ENCODE measurements around the gene TTLL1. TPM values are rescaled to one million over a fixed set of nuclear protein-coding genes. Genes with fewer than 3 reads are reported as not detected.

TTLL1 gene
- total RNA-seq, 2 experiments from 2014 or later: 9.1 to 10.7 TPM

DNA sequence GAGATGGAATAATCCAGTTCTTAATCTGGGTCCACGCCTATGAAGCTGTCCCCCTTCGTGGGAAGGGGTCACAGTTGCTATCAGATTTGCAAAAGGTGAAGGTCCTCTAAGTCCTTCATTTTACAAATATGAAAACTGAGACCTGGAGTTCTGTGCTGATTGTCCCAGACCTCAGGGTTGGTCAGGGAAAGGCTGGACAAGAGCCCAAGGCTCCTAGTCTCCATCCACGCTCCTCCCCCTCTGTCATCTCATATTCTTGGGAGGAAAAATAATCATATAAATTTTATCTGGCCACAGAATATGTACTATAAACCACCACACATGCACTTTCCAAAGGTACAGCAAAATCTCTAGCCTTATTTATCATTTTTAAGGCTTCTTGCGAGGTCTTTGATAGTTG, 79.7 kb downstream of the TTLL1 start:
- Mint-ChIP-seq H3K4me1 (peaks cover 35% of the 10 kb centered on the region), H3K36me3 (no peaks in the 10 kb centered on the region), H3K9me3 (no peaks in the 10 kb centered on the region), H3K27me3 (no peaks in the 10 kb centered on the region), H3K27ac (no peak overlapping the region), H3K4me3 (no peak overlapping the region)
- no peak for ATAC-seq (ENCODE audit: low read depth)
- POLR2A ChIA-PET: no interaction called here
- no peak for DNase-seq

DNA sequence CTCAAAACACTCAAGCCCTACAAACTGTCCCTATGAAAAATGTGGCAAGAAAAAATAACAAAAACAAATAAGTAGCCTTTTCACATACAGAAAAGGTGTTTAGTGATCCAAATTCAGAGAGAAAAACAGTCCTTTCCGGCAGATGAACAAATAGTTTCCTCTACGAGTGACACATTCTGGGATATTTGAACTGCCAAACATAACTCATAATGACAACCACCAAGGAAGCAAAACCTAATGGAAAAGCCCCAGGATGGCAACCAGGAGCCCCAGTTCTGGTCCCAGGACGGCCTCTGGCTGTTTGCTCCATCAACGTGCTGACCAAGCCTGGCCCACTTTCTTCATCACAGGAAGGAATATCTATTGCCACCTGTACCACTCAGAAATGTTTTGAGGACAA, 80.3 kb downstream of the TTLL1 start:
- ATAC-seq (ENCODE audit: low read depth): no peak
- no peaks in the 10 kb centered on the region for H3K36me3 Mint-ChIP-seq
- H3K4me1 Mint-ChIP-seq: peaks cover 36% of the 10 kb centered on the region
- no peak for DNase-seq
- H3K27me3 Mint-ChIP-seq: no peaks in the 10 kb centered on the region
- POLR2A ChIA-PET: no interaction called here
- H3K4me3 Mint-ChIP-seq: no peak overlapping the region
- no peak overlapping the region for H3K27ac Mint-ChIP-seq
- no peaks in the 10 kb centered on the region for H3K9me3 Mint-ChIP-seq

DNA sequence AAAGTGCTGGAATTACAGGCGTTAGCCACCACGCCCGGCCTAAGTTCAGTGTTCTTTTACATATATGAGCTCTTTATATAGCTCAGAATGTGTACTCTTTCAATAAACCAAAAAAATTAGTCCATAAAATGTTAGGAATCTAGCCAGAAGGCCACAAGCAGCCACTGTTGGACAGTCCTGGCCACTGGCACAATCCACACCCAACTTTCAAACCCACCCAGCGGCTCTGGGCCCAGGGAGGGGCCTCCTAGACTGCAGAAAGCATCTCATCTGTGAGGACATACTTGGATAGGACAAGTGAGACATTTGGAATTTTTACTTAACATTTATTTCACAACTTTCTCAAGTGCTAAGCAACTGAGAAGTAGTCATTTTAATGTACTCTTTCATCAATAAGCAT, 80.7 kb downstream of the TTLL1 start:
- Mint-ChIP-seq H3K4me1 (peaks cover 35% of the 10 kb centered on the region), H3K4me3 (no peak overlapping the region)
- ATAC-seq (ENCODE audit: low read depth): no peak

DNA sequence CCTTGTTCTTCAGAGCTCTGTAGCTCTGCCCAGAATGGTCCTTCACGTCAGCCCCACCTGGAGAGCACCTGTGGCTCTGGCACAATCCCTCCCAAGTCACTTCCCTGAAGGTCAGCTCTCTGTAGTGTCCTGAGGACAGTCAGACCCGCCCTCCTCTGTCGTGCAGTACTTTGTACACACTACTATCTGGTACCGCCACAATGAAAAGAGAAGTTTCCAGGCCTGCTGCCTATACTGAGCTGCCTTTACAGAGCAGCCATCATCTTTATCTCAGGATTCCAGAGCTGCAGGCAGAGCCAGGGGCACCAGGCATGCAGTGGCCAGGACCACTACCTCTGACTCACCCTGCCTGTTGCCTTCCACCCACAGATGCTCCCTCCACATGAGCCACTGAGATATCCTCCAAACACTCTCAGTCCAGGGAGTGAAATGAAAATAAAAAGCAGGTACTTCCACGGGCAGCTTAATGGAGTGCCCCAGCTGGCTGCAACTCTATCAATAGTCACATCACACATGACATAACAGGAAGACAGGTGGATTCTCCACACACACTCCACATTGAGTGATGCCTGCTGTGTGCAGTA, 81.6 kb downstream of the TTLL1 start:
- Mint-ChIP-seq H3K36me3 (peaks cover 2% of the 10 kb centered on the region), H3K4me3 (no peak overlapping the region), H3K4me1 (peaks cover 30% of the 10 kb centered on the region), H3K9me3 (no peaks in the 10 kb centered on the region), H3K27me3 (no peaks in the 10 kb centered on the region), H3K27ac (no peak overlapping the region)
- POLR2A ChIA-PET: no interaction called here
- DNase-seq (no peak), ATAC-seq (ENCODE audit: low read depth) (peak; percentile 50)

More for the DNA sequence above, 80.7 kb downstream of the TTLL1 start:
- H3K9me3 Mint-ChIP-seq: no peaks in the 10 kb centered on the region
- POLR2A ChIA-PET: no interaction called here
- no peaks in the 10 kb centered on the region for H3K36me3 Mint-ChIP-seq
- no peak overlapping the region for H3K27ac Mint-ChIP-seq
- H3K27me3 Mint-ChIP-seq: no peaks in the 10 kb centered on the region
- DNase-seq: no peak

DNA sequence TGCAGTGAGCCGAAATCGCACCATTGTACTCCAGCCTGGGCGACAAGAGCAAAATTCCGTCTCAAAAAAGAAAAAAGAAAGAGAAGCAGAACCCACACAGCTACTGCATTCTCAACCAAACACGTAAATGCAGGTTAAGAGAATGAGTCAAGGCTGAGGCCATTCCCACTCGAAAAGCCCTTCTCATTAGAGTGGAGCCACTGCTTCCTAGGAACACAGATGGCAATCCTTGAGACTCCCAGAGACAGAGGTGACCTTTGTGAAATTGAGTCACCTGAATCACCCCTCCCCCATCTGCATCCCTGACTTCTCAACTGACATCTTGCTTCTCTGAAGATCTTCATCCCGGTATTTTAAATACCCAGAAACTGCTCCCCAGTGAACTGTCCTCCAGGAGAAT, 82.4 kb downstream of the TTLL1 start:
- DNase-seq (no peak), ATAC-seq (ENCODE audit: low read depth) (no peak)
- Mint-ChIP-seq H3K27me3 (no peaks in the 10 kb centered on the region), H3K9me3 (no peaks in the 10 kb centered on the region), H3K36me3 (peaks cover 2% of the 10 kb centered on the region), H3K4me3 (no peak overlapping the region), H3K4me1 (peaks cover 38% of the 10 kb centered on the region), H3K27ac (no peak overlapping the region)
- POLR2A ChIA-PET: interaction anchor here (0.6 kb wide), 1 partner anchor 40 kb away, joined by 3 read pairs; no protein-coding TSS in a partner anchor

DNA sequence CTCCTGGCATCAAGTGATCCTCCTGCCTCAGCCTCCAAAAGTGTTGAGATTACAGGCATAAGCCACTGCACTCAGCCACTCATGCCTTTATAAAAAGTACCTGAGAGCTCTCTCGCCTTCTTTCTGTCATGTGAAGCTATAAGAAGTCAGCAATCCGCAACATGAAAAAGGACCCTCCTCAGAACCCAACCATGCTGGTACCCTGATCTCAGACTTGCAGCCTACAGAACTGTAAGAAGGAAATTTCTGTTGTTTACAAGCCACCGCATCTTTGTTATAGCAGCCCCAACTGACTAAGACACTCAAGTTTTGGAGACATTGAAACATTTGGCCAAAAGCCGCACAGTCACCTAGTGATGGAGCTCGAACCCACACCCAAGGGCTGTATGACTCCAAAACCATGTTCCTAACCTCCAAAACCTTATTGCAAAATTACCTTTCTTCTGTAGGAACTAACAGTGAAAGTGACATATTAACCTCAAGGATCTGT, 83.1 kb downstream of the TTLL1 start:
- Mint-ChIP-seq H3K9me3 (no peaks in the 10 kb centered on the region), H3K4me1 (peaks cover 45% of the 10 kb centered on the region), H3K36me3 (peaks cover 2% of the 10 kb centered on the region), H3K4me3 (no peak overlapping the region), H3K27ac (no peak overlapping the region), H3K27me3 (no peaks in the 10 kb centered on the region)
- POLR2A ChIA-PET: no interaction called here
- ATAC-seq (ENCODE audit: low read depth) (no peak), DNase-seq (no peak)

DNA sequence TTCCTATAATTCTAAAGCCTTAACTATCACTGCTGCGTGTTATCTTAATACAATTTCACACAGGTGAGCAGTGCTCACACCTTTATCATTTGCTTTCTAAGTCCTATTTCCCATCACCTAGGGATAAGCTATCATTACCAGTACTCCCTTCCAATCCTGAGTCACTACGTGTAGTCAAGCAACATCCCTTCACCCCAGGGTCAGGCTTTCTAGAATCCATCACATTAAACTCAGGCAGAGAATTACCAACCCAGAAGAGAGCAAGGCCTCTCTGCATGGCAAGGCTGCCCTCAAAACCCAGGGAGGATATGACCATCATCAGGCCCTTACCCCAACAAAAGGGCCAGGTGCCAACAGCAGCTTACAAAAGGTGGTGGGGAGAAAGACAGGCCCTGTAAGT, 84.1 kb downstream of the TTLL1 start:
- Mint-ChIP-seq H3K4me1 (peaks cover 54% of the 10 kb centered on the region), H3K27me3 (no peaks in the 10 kb centered on the region), H3K4me3 (no peak overlapping the region), H3K36me3 (peaks cover 2% of the 10 kb centered on the region), H3K27ac (no peak overlapping the region), H3K9me3 (no peaks in the 10 kb centered on the region)
- DNase-seq (no peak), ATAC-seq (ENCODE audit: low read depth) (no peak)
- POLR2A ChIA-PET: interaction anchor here (1.8 kb wide), 1 partner anchor 10 kb away, joined by 9 read pairs; the partner anchor contains the start of gene PACSIN2

DNA sequence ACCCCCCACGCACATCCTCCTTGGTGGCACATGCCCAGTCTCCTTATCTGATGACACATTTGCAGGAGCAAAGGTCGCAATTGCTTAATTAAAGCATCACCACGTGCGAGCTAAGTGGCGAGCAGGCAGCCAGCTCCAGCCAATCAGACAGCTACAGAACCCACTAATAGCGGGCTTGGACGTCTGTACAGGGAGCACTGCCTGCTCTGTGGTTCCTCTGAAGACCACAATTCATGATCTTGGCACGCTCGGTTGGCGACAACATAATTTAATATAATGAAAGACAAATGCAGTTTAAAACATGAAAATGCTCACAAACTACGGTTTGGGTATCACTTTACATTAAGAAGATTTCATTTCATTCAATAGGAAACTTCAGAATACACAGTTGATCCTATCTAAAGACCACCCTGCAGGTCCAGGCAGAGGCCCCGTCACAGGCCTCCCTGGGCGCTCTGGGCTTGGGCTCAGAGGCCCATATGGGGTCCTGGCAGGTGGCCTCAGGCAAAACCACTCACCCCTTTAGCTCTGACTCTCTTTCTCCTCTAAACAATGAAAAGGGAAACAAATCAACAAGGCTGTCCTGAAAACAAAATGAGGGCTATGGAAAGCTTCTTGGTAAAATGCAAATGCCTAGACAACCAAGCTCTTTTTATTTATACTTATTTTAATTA, 84.7 kb downstream of the TTLL1 start:
- peak overlapping the region; percentile 14 for H3K4me3 Mint-ChIP-seq
- DNase-seq: no peak
- peaks cover 58% of the 10 kb centered on the region for H3K4me1 Mint-ChIP-seq
- H3K27ac Mint-ChIP-seq: no peak overlapping the region
- ATAC-seq (ENCODE audit: low read depth): no peak
- POLR2A ChIA-PET: interaction anchor here (1.1 to 1.8 kb wide), 2 partner anchors 10 to 11 kb away, joined by 3 to 9 read pairs; partner anchors contain the start of gene PACSIN2
- H3K27me3 Mint-ChIP-seq: no peaks in the 10 kb centered on the region
- peaks cover 3% of the 10 kb centered on the region for H3K36me3 Mint-ChIP-seq
- H3K9me3 Mint-ChIP-seq: no peaks in the 10 kb centered on the region

DNA sequence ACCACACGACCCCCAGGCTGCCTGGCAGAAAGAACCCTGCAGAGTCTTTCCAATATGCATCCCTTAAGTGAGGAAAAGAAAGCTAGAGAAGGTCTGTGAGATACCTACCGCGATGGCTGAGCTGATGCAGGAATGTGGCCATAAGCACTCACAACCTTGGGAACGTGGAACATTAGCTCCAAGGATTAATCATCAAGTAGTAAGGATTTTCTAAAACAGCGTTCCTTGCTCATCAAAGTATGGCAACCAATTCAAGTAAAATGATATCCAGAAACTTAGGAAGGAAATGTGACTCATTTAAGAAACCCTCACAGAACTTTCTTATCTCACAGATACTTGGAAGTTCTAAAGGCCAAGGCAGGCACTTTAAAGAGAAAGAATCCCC, 87.0 kb downstream of the TTLL1 start:
- POLR2A ChIA-PET: interaction anchor here (1.0 to 1.3 kb wide), 3 partner anchors 10 to 37 kb away, joined by 3 to 8 read pairs (median 4); partner anchors contain the start of gene PACSIN2
- Mint-ChIP-seq H3K9me3 (peaks cover 1% of the 10 kb centered on the region), H3K27me3 (no peaks in the 10 kb centered on the region), H3K36me3 (peaks cover 9% of the 10 kb centered on the region), H3K4me1 (peaks cover 66% of the 10 kb centered on the region), H3K4me3 (peak overlapping the region; percentile 38), H3K27ac (no peak overlapping the region)
- no peak for DNase-seq
- ATAC-seq (ENCODE audit: low read depth): no peak

DNA sequence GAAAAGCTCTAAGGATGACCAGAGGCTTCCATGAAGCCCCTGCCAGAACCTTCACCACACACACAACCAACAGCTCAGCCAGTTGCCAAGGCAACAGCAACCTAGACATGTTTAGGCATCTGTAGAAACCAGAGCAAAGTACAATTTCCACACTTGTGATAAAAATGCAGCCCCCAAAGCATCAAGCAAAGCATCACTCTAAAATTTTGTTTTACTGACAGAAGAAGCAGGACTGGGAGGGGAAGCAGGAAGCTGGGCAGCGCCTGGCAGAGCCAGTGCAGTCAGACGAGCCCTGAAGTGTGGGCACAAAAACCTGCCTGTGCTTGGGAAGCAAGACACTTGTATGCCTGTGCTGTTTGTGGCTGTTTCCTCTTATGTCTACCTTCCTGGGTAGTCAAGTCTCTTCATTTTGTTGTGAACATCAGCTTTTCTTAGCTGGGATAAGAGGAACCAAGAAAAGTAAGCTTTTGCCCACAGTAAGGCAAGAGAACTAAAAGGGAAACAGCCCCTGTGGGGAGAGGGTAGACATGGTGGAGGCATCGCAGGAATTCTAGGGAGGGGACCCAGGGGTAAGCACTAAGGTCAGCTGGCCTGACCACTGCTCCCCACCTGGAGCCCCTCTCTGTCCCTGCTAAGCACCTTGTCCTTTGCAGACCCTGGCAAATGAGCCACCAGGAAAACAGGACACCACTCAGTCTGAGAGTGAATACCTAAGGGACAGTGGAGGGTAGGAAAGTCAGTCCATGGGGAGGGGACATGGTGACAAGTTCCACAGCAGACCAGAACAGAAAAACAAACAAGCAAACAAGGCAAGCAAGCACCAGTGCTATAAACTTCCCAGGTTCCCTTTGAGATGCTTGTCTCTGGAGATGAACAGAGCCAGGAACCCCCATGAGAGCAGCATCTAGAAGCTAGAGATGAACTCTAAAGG, 87.7 kb downstream of the TTLL1 start:
- Mint-ChIP-seq H3K27me3 (no peaks in the 10 kb centered on the region), H3K4me3 (peak overlapping the region; percentile 38), H3K27ac (peak overlapping the region; percentile 17), H3K4me1 (peaks cover 66% of the 10 kb centered on the region), H3K9me3 (peaks cover 1% of the 10 kb centered on the region), H3K36me3 (peaks cover 9% of the 10 kb centered on the region)
- POLR2A ChIA-PET: interaction anchor here (1.0 to 1.6 kb wide), 4 partner anchors 11 to 36 kb away, joined by 3 to 8 read pairs (median 4); partner anchors contain the start of gene PACSIN2
- ATAC-seq (ENCODE audit: low read depth): no peak
- DNase-seq: no peak

DNA sequence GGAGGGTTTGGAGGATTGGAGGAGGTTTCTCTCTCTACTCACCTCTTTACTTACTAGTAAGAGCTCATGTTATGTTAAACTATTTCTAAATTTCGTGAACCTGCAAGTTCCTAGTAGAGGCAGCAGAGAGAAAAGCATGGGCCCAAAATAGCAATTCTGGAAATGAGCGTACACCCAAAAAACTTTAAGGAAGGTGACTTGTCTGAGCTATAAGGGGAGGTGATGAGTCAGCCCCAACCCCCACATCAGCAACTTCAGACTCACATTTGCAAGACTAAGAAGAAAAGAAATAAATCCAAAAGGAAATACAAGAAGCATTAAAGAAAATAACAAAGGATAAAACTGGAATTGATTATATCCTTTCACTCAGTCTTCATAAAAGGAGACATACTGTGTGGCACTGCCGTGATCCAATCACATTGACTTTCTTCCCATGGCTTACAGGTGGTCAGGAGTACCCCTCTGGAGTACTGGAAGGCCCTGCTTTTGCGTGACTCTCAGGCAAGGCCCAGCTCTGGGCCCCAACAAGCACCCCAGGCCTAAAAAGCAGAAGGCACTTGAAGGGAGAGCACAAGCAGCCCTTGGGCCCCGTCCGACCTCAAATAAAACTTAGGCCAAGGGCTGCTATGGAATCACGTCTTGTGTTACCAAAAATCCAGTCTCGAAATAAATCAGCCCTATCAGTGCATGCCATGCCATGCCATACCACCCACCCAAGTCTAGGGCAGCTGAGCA, 88.6 kb downstream of the TTLL1 start:
- peak overlapping the region; percentile 53 for H3K4me3 Mint-ChIP-seq
- H3K9me3 Mint-ChIP-seq: peaks cover 1% of the 10 kb centered on the region
- H3K4me1 Mint-ChIP-seq: peaks cover 67% of the 10 kb centered on the region
- H3K27ac Mint-ChIP-seq: peak overlapping the region; percentile 49
- no peak for DNase-seq
- H3K36me3 Mint-ChIP-seq: peaks cover 11% of the 10 kb centered on the region
- H3K27me3 Mint-ChIP-seq: no peaks in the 10 kb centered on the region
- peak; percentile 44 for ATAC-seq (ENCODE audit: low read depth)
- POLR2A ChIA-PET: interaction anchor here (1.3 to 1.6 kb wide), 2 partner anchors 14 to 35 kb away, joined by 4 read pairs; partner anchors contain the start of gene PACSIN2

DNA sequence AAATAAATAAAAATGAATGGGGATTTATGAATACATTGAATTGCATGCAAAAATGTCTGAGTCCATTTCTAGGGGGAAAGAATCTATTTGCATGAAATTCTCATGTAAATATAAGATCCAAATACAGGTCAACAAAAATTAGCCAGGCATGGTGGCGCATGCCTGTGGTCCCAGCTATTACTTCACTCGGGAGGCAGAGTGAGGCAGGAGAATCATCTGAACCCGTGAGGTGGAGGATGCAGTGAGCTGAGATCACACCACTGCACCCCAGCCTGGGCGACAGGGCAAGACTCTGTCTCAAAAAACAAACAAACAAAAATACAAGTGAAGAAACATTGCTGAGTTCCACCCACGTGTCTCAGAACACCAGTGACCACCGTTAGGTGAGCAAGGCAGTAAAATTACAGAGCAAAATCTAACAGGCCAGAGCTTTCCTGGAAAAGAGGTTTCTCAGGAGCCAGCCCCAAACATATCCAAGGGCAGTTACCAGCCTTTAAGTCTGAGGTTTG, 91.6 kb downstream of the TTLL1 start:
- H3K27me3 Mint-ChIP-seq: no peaks in the 10 kb centered on the region
- POLR2A ChIA-PET: no interaction called here
- peak overlapping the region; percentile 43 for H3K27ac Mint-ChIP-seq
- peaks cover 9% of the 10 kb centered on the region for H3K36me3 Mint-ChIP-seq
- DNase-seq (no peak), ATAC-seq (ENCODE audit: low read depth) (no peak)
- H3K4me3 Mint-ChIP-seq: no peak overlapping the region
- H3K9me3 Mint-ChIP-seq: peaks cover 1% of the 10 kb centered on the region
- peaks cover 47% of the 10 kb centered on the region for H3K4me1 Mint-ChIP-seq

Data from activated naive CD8-positive, alpha-beta T cell treated with anti-CD3 and anti-CD28 coated beads, Interleukin-2, amount 10 ng/mL, durations not matched to agents 7 days and 5 days (primary cell).